GM21360 (cell line): Measurements from ENCODE around the gene ATP6AP2.

Experiments used
- ATAC-seq: cut with Tn5 transposase; IDR thresholded peaks from one replicate; pipeline ENCODE4 v1.9.1; 2021; ENCODE audit warnings: mild to moderate bottlenecking, moderate library complexity; ENCODE audit not compliant: unreplicated experiment

Gene ATP6AP2

GRCh38 chrX:40637687-40638086, 56.9 kb downstream of the ATP6AP2 start:
- ATAC-seq: no peak

GRCh38 chrX:40644176-40644575, 63.4 kb downstream of the ATP6AP2 start:
- ATAC-seq: no peak

GRCh38 chrX:40644821-40645358, 64.1 kb downstream of the ATP6AP2 start:
- peak; percentile 33 for ATAC-seq

- peak; percentile 15 for ATAC-seq
Observed at GRCh38 chrX:40646489-40647306, 65.9 kb downstream of the ATP6AP2 start.

GRCh38 chrX:40647307-40648197, 66.8 kb downstream of the ATP6AP2 start, which contains the start of gene CXorf38:
CXorf38 (minus strand) TSS chrX:40647561; CDS start chrX:40647520, 41 bp downstream.
- ATAC-seq: peak; percentile 73

- ATAC-seq: no peak
Observed at GRCh38 chrX:40651620-40652223, 71.0 kb downstream of the ATP6AP2 start.

GRCh38 chrX:40652664-40653063, 71.9 kb downstream of the ATP6AP2 start:
- no peak for ATAC-seq

- ATAC-seq: no peak
Observed at GRCh38 chrX:40653535-40653934, 72.8 kb downstream of the ATP6AP2 start.
